Stimulated activated CD4-positive, alpha-beta T cell treated with anti-CD3 and anti-CD28 coated beads, TNF-alpha, amount 100 ng/mL, for 48 hours (primary cell): ENCODE data around the gene GNMT.

ENCODE experiments used
- DNase-seq, 3 donors: peaks; one replicate each; pipeline ENCODE4 v3.0.0-alpha.2; 2020; ENCODE audit warnings: low read depth in 3 of 3

Gene GNMT

GRCh38 chr6:43013097-43013842, 52.7 kb downstream of the GNMT start:
- DNase-seq = peak in 2 of 3 donors; percentile 23 to 36
